Ammon's horn (tissue), 1 donor: ENCODE results near the gene EEPD1.
"Not testable (repeated sequence)": the region's sequence is repeated elsewhere in the genome, so short reads cannot be mapped to it uniquely, and the experiment has no call there.

Source experiments
- DNase-seq: peaks from one replicate; pipeline ENCODE4 v3.0.0-alpha.2; 2016; ENCODE audit warnings: low spot score

The EEPD1 gene

GRCh38 chr7:36128448-36129047 lies 24.5 kb upstream of the EEPD1 start:
- DNase-seq = peak; percentile 78

DNA sequence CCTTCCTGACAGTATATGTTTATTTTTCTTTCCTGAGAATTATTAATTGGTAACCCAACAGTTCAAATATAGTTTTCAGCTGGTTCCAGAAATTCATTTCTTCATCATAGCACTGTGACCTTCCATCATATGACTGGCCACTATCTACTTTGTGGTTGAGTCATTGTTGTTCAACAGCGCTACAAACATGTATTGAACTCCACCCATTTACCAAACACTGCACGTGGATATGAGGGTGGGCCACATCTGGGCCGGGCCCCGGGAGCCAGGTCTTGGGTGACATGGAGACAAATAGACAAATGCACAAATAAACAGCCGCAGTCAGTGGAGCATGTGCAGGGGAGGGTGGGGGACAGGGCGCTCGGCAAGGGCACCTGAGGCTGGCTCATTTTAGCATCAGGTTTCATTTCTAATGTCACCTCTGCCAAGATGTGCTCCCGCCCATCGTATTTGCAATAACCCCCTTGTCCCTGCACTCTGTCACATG lies 24.0 kb upstream of the EEPD1 start:
- DNase-seq = no peak

- no peak for DNase-seq
Observed at GRCh38 chr7:36130236-36130945, 22.7 kb upstream of the EEPD1 start.

DNA sequence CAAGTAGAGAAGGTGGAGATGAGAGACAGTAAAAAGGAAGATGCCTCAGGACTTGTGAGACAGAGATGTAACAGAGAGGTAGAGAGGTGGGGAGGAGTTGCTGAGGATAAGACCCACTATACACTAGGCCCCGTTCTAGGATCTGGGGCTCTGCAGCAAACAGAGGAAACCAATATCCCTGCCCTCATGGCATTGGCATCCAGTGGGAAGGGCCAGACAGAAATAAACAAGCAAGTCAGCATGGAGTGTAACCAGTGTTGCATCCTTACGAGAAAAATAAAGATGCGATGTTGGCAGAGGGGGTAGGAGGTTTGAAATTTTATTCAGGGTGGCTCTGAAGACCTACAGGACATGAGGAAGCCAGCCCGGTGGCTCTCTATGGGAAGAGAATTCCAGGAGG lies 22.0 kb upstream of the EEPD1 start:
- no peak for DNase-seq

DNA sequence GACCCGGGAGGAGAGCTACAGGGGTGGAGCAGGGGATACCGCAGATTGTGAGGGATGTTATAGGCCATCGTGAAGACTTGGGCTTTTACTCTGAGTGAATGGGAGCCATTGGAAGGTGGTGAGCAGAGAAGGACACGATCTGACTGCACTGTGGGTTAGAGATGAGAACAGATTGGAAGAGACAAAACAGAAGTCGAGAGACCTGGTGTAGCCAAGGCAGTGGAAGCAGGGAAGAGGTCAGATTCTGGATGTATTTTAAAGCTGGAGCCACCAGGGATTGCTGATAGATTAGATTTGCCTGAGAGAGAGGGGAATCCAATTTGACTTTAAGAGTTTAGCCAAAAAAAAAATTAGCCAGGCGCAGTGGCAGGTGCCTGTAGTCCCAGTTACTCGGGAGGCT lies 21.6 kb upstream of the EEPD1 start:
- DNase-seq = no peak

- no peak for DNase-seq
Observed at GRCh38 chr7:36132012-36132411, 21.0 kb upstream of the EEPD1 start.

GRCh38 chr7:36135700-36136099 lies 17.4 kb upstream of the EEPD1 start:
- DNase-seq = no peak

- DNase-seq = no peak
Observed at GRCh38 chr7:36137258-36137657, 15.8 kb upstream of the EEPD1 start.

- DNase-seq = no peak
Observed at GRCh38 chr7:36137754-36138153, 15.3 kb upstream of the EEPD1 start.

- DNase-seq = no peak
Observed at GRCh38 chr7:36138209-36138608, 14.8 kb upstream of the EEPD1 start.

GRCh38 chr7:36141351-36141750 lies 11.7 kb upstream of the EEPD1 start:
- DNase-seq = no peak

- DNase-seq = no peak
Observed at GRCh38 chr7:36141850-36142249, 11.2 kb upstream of the EEPD1 start.

- no peak for DNase-seq
Observed at GRCh38 chr7:36144189-36144588, 8.9 kb upstream of the EEPD1 start.

- no peak for DNase-seq
Observed at GRCh38 chr7:36145686-36146085, 7.4 kb upstream of the EEPD1 start.

DNA sequence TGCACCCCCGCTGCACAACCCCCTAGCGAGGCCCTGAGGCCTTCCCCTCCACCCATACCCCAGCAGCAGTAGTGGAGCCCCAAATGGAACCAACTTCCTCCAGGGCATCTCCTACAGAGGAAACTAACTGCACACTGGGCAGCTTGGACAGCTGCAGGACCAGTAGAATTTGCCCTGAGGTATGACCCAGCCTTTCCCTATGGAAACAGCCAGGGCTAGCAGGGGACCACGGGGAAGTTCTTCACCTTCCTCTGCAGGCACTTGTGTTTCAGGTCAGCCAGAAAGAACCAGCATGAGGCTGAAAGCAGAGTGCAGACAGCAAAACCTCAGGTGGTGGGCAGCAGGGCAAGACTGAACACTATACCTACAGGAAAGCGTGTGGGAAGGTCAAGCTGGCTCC lies 5.7 kb upstream of the EEPD1 start:
- no peak for DNase-seq

DNA sequence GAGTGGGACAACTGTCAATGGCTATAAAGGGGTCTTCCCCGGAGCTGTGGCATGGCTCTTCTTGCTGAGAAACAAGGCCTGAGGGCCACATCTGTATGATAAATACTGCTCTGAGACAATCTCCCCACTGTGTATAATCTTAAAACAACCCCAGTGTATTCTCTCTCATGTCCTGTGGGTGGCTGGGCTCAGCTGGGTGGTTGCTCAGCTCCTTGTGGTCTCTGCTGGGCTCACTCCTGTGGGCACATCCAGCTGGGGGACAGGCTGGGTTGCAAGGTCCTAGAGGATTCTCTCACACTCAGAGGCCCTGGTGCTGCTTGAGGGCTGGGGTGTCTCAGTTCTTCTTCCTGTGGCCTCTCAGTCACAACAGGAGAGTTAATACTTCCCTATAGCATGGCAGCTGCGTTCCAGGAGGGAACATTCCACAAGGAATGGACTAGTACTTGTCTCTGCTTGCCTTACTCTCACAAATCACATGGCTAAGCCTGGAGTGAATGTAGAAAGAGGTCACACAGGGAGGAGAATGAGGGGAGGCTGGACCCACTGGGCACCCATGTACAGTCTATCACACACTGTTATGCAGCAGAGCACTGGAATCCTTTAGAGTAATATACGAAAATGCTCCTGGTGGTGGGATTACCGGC lies 4.5 kb upstream of the EEPD1 start:
- DNase-seq = no peak

- not testable (repeated sequence) for DNase-seq
Observed at GRCh38 chr7:36149240-36149639, 3.8 kb upstream of the EEPD1 start.

DNA sequence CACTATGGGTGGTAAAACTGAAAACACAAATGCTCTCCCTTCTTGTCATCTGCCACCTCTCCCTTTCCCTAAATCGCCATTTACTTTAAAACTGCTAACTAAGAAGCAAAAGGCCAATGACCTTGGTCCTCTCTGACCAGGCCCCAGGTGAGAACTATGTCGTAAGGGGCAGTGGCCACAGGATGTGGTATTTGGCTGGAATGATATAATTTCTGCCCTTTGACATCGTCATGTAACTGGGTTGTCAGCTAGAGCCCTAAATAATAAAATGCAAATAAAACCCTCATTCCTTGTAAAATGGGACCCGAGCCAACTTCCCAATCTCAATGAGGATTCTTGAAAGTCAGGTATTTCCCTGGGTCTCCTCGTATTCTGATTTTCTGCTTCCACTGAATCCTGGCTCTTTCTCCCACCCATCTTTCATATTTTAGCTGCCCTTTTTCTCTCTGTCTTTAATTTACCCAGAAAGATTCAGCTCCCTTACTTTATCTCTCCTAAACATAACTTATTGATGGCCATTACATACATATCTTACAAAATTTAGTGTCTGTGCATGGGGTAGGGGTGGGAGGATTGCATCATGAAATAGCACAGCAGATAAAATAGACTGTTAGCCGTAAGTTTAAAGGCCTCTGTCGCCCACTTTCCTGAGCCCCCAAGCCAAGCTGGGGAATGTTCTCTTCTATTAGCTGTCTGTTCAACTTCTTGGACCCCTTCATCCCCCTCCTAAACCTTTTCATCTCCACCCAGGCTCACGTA lies 3.2 kb upstream of the EEPD1 start:
- DNase-seq = no peak

DNA sequence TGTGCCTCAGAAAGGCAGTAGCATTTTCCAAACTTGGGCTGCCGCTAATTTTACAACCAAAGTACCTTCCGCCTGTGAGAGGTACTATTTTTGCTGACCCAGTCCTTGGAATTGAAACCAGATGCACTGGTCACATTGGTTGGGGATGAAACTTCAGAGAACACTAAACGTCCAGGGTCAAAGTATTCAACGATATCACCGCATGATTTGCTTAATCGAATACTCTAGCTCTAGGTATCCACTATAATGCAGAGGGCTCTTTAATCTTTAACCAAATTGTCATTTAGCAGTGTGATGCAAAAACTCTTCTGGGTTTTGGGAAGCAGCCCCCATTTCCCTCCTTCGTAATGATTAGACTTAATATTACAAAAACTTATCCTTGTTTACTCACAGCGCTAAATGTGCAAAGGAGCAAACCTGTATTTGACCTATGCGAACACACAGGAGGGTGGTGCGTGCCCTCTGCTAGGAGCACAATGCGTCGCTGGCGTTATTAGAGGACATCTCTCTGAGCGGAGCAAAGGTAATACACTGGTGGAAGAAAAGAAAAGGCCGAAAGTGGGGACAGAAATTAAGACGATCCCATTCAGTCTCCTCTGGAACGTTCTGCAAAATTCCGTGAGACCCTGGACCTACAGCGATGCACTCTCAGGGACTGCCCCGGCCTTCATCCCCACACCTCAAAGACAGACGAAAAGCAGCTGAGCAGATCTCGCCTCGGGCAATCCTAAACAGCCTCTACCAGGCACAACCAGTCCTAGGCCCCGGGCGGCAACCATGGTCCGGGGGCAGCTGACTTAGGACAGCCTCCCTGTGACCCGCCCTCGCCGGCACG lies 916 bp upstream of the EEPD1 start:
- DNase-seq = no peak

GRCh38 chr7:36153571-36154097 lies 580 bp downstream of the EEPD1 start:
- DNase-seq = peak; percentile 21
